ENCODE results near the gene NEXMIF. TPM values are rescaled to one million over a fixed set of nuclear protein-coding genes. Genes with fewer than 3 reads are reported as not detected.

Gene NEXMIF
- total RNA-seq, 1 experiment from 2014 or later: not detected

GRCh38 chrX:74940414-74940813, 15.2 kb upstream of the NEXMIF start:
- no peak overlapping the region for H3K4me3 ChIP-seq (ENCODE audit: low read depth in 2 of 2, low read length in 2 of 2)
- in situ Hi-C loops (cut with HindIII; ENCODE audit: low pct_unique_long_range_greater_than_20kb, low sequenced_read_pairs): no loop called here
- no peaks in the 10 kb centered on the region for H3K9me3 ChIP-seq (ENCODE audit: control insufficient read depth, insufficient read depth, low read depth, low read length)
- intact Hi-C loops (cut with micrococcal nuclease; ENCODE audit: unreplicated experiment): no loop called here
- ChIA-PET CTCF (no interaction called here), POLR2A (no interaction called here)
- no peaks in the 10 kb centered on the region for H3K27me3 ChIP-seq (ENCODE audit: control insufficient read depth, insufficient read depth, low read length)
- H3K27ac ChIP-seq (ENCODE audit: low read length): no peak overlapping the region
- no peak for TF ChIP-seq TCF7L2 (IDR thresholded peaks at IDR 0.05; ENCODE audit: low read depth, low read length)
- TF ChIP-seq SIN3A (IDR thresholded peaks at IDR 0.05; ENCODE audit: borderline replicate concordance, insufficient read depth, low read depth, low read length): no peak
- TF ChIP-seq POLR2AphosphoS5 (IDR thresholded peaks at IDR 0.05; ENCODE audit: low read depth, low read length): no peak
- no peak for TF ChIP-seq CTCF (IDR thresholded peaks at IDR 0.05)
- no peak for TF ChIP-seq REST (IDR thresholded peaks at IDR 0.05; ENCODE audit: insufficient read depth in 1 of 2, low read depth in 2 of 2, low read length in 1 of 2)
- BruUV-seq (replicated peaks): no TSS peak
- ATAC-seq (no peak), DNase-seq (ENCODE audit: low read depth, low spot score) (no peak)
- H3K36me3 ChIP-seq (ENCODE audit: control insufficient read depth, insufficient read depth, low read length): no peaks in the 10 kb centered on the region
- H3K4me1 ChIP-seq (ENCODE audit: control insufficient read depth, insufficient read depth, low read length): no peaks in the 10 kb centered on the region

- intact Hi-C loops (cut with micrococcal nuclease; ENCODE audit: unreplicated experiment) (no loop called here), in situ Hi-C loops (cut with HindIII; ENCODE audit: low pct_unique_long_range_greater_than_20kb, low sequenced_read_pairs) (no loop called here)
- no peak overlapping the region for H3K27ac ChIP-seq (ENCODE audit: low read length)
- no peaks in the 10 kb centered on the region for H3K4me1 ChIP-seq (ENCODE audit: control insufficient read depth, insufficient read depth, low read length)
- H3K36me3 ChIP-seq (ENCODE audit: control insufficient read depth, insufficient read depth, low read length): no peaks in the 10 kb centered on the region
- ChIA-PET POLR2A (no interaction called here), CTCF (no interaction called here)
- TF ChIP-seq POLR2AphosphoS5 (IDR thresholded peaks at IDR 0.05; ENCODE audit: low read depth, low read length) (no peak), SIN3A (IDR thresholded peaks at IDR 0.05; ENCODE audit: borderline replicate concordance, insufficient read depth, low read depth, low read length) (no peak), CTCF (IDR thresholded peaks at IDR 0.05) (no peak), REST (IDR thresholded peaks at IDR 0.05; ENCODE audit: insufficient read depth in 1 of 2, low read depth in 2 of 2, low read length in 1 of 2) (peak; percentile 57 to 81; a peak in 3 of 4 replicates), TCF7L2 (IDR thresholded peaks at IDR 0.05; ENCODE audit: low read depth, low read length) (no peak)
- no peaks in the 10 kb centered on the region for H3K9me3 ChIP-seq (ENCODE audit: control insufficient read depth, insufficient read depth, low read depth, low read length)
- DNase-seq (ENCODE audit: low read depth, low spot score): no peak
- no TSS peak for BruUV-seq (replicated peaks)
- no peak for ATAC-seq
- H3K27me3 ChIP-seq (ENCODE audit: control insufficient read depth, insufficient read depth, low read length): no peaks in the 10 kb centered on the region
- no peak overlapping the region for H3K4me3 ChIP-seq (ENCODE audit: low read depth in 2 of 2, low read length in 2 of 2)
Measured at GRCh38 chrX:74931214-74931613, 6.0 kb upstream of the NEXMIF start.
